Activated CD4-positive, alpha-beta T cell treated with anti-CD3 and anti-CD28 coated beads for 48 hours (primary cell): ENCODE results near the gene ZSCAN22.
"Not testable (repeated sequence)": the region's sequence is repeated elsewhere in the genome, so short reads cannot be mapped to it uniquely, and the experiment has no call there.

Experiments used
- DNase-seq: peaks from one replicate; pipeline ENCODE4 v3.0.0-alpha.2; 2020

Gene ZSCAN22

DNA sequence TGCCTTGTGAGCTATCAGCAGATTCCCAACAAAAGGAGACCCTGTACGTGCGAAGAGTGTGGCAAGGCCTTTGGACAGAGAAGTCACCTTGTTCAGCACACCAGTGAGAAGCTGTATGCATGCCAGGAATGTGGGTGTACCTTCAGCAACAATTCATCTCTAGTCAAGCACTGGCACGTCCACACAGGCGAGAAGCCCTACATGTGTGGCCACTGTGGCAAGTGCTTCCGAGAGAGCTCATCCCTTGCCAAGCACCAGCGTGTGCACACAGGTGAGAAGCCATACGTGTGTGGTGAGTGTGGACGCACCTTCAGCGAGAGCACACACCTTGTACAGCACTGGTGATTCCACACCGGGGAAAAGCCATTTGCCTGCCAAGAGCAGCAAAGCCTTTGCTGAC is 7.6 kb upstream of the ZSCAN22 start:
- no peak for DNase-seq

DNA sequence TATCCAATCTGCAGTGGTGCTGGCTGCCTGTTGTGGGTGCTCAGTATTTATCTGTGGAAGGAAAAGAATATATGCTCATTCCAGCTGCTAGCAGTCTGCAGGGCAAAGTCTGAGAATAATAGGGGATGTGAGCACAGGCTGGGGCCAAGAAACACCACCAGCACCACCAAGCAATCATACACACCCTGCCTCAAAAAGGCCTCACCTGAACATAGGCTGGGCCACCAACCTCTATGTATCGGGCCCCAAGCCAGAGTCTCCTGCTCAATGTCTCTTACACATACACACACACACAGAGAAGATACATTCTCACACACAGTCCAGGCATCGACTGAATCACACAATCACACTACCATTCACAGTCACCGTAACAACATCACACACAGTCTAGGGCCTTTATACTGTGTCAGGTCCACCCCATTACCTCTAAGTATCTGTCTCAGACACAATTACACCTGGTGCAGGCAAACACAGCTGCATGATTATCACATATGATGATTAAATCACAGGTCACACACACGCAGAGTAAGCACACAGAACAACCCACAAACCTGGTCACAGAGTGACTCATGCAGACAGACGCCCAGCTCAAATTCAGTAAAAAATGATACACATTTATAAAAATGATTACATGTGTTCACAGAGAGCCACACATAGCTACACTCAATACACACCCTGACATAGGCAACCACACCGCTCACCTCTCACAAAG is 1.3 kb upstream of the ZSCAN22 start:
- peak; percentile 26 for DNase-seq

DNA sequence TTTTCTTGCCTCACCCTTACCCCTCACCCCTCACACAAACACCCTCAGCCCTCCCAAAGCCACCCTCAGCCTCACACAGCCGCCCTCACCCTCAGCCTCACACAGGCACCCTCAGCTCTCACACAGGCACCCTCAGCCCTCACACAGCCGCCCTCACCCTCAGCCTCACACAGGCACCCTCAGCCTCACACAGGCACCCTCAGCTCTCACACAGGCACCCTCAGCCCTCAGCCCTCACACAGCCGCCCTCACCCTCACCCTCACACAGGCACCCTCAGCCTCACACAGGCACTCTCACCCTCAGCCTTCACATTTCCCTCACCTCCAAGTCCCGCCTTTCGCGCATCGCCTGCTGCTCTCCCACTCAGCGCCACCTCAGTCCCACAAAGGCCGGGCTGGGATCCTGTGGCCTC is 287 bp upstream of the ZSCAN22 start:
- no peak for DNase-seq

DNA sequence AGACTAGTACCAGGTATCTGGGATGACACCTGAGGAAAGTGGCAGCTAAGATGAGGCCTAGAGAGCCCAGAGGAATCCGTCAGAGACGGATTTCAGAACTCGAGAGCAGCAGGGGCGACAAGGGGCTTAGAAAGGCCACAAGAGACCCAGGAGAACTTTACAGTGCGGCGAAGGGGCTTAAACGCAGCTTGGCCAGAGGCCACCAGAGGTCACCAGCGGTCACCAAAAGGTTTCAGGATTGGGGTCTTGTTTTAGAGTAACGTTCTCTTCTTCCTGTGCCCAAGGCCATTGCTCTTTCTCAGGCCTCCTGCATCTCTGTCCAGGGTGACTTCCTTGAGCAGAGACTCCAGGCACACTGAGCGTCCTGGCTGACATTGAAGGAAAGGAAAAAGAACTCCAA is 2.2 kb downstream of the ZSCAN22 start:
- DNase-seq = peak; percentile 28

DNA sequence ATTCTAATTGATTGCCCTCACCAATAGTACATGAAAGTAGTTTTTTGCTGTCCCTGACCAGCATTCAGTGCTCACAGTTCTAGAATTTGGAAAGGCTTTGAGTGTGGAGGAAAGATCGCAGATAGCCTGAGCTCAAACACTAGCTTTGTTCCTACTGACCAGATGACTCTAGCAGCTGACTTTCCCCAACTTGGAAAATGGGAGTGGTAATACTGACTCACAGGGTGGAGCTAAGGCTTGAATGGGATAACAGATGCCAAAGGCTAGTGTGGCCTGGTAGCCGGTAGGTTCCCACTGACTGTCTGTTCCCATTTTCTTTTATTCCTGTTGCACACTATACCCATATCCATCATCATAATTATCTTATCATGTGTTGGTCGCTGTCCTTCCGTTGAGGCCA is 3.7 kb downstream of the ZSCAN22 start:
- no peak for DNase-seq

DNA sequence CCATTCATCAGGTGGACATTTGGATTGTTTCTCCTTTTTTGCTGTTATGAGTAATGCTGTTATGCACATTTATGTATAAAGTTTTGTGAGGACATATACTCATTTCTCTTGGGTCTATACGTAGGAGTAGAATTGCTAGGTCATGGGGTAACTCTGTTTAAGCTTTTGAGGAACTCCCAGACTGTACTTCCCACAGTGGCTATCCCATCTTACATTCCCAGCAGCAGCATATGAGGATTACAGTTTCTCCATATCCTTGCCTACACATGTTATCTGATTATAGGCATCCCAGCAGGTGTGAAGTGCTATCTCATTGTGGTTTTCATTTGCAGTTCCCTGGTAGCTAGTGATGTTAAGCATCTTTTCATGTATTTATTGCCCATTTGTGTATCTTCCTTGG is 5.9 kb downstream of the ZSCAN22 start:
- no peak for DNase-seq

DNA sequence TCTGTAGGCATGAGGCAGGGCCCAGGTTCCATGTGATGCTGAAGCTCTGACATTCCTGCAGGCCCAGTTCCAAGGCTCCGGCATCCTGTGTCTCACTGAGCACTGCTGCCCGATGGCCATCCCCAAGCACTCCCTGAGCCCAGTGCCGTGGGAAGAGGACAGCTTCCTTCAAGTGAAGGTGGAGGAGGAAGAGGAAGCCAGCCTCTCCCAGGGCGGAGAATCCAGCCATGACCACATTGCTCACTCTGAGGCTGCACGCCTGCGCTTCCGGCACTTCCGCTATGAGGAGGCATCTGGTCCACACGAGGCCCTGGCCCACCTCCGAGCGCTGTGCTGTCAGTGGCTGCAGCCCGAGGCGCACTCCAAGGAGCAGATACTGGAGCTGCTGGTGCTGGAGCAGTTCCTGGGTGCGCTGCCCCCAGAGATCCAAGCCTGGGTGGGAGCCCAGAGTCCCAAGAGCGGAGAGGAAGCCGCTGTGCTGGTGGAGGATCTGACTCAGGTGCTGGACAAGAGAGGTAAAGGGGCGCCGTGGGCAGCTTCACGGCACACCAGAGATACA is 8.0 kb downstream of the ZSCAN22 start:
- DNase-seq = no peak

DNA sequence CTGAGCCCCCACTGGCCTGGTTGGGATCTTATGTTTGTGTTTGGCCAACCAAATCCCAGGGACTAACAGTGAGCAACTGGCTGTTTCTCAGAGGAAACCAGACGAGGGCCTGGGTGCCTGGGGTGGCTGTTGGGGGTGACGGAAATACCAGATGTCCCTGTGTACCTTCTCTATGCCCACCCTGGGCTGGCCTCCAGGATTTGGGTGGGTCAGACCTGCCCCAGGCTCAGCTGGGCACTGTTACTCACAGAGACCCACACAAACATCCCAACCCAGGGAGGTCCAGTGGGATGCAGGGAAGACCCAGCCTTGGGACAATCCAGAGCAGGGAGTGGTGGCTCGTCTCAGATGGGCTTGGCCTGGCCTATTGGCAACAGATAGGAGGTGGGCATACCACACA is 8.8 kb downstream of the ZSCAN22 start:
- no peak for DNase-seq

DNA sequence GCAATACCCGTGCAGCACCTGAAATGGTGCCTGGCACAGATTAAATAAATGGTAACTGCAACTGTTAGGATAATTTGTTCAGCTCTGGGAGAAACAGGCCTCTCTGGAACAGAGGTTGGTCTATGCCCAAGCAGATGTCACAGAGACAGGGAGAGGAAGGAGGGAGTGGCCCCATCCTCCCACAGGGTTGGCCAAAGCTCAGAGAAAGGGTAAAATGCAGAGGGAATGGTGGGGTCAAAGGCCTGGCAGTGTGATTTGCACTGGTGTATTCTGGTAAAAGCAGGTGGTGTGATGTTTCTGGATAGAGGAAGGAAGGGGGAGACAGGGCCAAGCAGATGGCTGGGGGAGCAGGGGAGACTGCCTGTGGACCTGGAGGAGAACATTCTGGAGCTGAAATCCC is 9.4 kb downstream of the ZSCAN22 start:
- DNase-seq = no peak

DNA sequence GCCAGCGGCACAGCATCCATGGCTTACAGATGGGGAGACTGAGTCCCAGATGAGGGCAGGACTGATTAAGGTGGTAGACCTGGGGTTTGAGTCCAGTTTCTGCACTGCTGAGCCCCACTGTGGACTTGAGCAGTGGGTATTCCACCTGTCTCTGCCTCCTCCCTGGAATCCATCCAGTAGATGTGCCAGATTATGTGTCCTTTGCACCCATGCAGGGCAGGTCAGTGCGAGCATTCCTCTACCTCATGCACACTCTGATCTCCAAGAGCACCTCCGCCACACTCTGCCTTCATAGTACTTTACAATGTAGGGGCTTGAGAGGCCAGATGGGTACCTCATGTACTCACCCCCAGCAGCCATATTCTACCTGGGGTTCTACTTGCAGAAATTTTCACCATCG is 10.0 kb downstream of the ZSCAN22 start:
- no peak for DNase-seq

DNA sequence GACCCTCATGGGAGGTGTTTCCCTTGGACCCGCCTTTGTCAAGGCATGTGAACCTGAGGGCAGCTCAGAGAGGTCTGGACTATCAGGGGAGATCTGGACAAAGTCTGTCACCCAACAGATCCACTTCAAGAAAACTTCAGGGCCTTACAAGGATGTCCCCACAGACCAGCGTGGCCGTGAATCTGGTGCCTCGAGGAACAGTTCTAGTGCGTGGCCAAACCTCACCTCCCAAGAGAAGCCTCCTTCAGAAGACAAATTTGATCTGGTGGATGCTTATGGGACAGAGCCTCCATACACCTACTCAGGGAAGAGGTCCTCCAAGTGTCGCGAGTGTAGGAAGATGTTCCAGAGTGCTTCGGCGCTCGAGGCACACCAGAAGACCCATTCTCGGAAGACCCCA is 11.5 kb downstream of the ZSCAN22 start:
- DNase-seq = no peak

DNA sequence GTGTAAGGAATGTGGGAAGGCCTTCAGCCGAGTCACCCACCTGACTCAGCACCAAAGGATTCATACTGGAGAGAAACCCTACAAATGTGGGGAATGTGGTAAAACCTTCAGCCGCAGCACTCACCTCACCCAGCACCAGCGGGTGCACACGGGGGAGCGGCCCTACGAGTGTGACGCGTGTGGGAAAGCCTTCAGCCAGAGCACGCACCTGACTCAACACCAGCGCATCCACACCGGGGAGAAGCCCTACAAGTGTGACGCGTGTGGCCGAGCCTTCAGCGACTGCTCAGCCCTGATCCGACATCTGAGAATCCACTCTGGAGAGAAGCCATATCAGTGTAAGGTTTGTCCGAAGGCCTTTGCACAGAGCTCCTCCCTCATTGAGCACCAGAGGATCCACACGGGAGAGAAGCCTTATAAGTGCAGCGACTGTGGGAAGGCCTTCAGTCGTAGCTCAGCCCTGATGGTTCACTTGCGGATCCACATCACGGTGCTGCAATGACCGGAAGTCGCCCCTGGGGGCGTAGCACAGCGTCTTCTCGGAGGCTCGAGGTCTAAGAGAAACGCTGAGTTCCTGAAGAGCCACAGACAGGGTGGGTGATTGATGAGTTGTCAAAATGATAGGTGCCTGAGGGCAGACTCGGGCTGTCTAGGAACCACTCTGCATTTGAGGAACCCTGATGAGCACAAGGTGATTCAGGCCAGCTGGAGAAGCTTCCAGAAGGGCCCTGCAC is 12.2 kb downstream of the ZSCAN22 start:
- DNase-seq = no peak

DNA sequence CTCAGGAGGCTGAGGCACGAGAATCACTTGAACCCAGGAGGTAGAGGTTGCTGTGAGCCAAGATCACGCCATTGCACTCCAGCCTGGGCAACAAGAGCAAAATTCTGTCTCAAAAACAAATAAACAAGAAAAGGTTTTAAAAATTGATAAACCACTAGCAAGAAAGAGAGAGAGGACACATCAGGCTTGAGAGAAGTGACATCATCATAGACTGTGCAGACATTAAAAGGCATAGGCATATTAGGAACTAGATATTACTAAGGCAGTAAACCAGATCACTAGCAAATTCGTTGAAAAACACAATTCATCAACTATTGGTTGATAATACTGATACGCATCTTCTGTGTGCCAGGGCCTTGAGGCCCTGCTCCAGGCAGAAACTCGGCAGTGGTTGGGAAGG is 18.8 kb downstream of the ZSCAN22 start:
- DNase-seq = no peak

DNA sequence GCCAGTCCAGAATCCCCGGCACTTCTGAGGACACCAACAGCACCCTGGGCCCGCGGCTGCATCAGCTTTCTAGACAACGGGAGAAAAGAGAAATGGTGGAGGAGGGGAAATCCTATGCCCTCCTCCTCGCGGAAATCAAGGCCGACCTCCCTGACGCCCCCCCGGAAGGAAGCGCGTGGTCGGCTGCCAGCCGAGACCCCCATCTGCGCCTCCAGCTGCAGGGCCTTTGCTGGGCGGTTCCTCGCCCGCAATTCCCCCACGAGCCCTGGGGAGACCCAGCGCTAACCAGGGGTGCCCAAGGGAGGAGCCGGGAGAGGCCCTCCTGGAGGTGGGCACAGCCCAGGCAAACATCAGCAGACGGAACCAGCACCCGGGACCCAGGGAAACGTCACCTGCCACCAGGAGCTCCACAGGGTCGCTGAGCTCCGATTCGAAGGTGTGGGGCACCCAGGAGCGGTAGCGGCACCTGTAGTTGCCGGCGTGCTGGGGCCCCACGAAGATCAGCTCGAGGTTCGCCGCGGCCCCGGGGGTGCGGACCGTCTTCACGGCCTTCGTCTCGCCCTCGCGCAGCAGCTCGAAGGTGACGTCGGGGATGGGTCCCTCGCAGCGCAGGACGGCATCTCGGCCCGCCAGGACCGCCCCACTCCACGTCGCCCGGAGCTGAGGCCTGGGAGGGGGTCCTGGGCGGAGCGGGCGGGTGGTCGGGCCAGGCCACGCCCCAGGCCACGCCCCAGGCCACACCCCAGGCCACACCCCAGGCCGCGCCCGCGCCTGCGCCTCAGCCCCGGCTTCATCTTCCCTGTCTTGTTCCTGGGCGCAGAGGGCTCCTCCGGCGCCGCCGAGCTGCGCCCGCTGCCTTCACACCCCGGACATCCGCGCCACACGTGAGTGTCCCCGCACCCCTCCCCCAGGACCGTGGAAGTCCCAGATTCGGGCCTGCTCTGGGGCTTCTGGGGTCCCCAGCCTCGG is 20.5 kb downstream of the ZSCAN22 start:
- DNase-seq = peak; percentile 75

DNA sequence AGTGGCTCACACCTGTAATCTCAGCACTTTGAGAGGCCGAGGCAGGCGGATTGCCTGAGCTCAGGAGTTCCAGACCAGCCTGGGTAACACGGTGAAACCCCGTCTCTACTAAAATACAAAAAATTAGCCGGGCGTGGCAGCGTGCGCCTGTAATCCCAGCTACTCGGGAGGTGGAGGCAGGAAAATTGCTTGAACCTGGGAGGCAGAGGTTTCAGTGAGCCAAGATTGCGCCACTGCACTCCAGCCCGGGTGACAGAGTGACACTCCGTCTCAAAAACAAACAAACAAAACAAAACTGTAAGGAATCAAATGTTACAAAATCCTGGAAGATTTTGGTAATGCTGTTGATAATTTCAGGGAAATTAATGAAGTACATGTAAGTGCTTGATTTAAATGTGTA is 21.3 kb downstream of the ZSCAN22 start:
- DNase-seq = not testable (repeated sequence)

DNA sequence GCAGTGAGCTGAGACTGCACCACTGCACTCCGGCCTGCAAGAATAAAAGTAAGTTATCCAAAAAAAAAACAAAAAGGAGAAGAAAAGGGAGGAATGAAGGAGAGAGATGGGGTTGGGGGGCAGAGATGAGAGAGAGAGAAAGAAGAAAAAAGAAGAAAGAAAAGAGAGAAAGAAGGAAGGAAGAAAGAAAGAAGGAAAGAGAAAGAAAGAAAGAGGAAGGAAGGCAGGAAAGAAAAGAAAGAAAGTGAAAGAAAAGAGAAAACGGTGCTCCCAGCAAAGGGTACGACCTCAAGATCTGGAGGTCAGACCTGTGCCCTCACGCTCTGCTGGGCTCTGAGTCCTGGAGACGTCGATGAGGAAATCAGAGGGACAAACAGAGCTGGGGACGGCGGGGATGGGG is 22.8 kb downstream of the ZSCAN22 start:
- DNase-seq = no peak

DNA sequence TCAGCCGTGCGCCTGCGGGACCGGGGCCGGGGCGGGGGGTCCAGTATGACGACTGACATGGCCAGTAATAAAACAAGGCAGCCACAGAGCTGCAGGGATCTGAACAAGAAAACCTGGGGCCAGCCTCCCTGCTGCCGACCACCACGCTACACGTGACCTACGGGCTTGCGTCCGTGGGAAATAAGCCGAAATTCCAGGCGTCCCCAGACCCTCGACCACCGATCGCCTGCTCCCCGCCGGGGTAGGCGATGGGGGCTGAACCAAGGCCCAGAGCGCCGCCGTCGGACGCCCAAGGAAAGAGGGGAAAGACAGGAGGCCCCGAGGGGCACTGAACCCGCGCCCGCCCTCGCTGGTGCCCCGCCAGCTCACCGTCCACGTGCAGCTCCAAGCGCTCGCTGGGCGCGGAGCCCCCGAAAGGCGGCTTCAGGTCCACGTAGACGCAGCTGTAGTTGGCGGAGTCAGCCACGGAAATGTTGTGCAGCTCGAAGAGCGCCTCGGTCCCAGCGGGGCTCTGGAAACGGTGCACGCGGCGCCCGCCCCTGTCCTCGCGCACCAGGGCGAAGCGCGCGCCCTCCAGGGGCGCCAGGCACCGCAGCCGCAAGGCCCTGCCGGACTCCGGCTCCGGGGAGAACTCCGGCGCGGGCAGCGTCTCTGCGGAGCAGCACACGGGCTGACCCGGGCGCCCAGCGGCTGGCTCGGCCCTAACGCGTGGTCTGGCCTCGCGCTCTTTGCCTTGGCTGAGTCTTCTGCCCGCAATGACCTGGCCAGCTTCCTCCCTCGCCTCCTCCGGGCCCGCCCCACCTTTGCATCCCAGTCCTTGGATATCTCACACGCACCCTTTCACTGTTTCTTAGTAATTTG is 23.4 kb downstream of the ZSCAN22 start:
- DNase-seq = no peak

DNA sequence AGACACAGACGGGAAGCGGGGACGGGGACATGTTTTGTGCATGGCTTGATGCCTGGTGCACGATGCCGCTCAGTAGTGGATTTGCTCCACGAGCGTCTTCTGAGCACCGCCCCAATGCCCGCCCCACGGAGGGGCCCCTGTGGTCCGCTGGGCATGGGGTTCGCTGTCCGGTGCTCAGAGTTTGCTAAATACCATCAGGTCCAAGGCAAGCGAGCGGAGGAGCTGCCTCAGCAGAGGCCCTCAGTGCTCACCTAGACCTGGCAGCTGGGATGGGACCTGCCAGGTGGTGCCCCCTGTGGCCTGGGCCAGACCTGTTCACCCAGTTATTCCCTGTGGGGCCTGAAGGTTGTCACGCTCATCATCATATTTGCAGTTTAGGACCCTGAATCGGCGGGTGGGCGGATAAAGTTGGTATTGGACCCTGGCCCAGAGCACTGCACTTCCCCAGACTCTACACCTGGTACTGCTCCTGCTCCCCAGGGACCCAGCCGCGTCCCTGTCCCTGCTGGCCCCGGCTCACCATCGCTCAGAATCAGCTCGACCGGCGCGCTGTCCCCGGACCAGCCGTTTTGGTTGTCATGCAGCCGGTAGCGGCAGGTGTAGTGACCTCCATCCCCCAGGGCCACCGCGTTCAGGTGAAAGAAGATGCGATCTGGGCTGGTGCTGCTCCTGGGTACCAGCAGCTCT is 24.2 kb downstream of the ZSCAN22 start:
- no peak for DNase-seq

DNA sequence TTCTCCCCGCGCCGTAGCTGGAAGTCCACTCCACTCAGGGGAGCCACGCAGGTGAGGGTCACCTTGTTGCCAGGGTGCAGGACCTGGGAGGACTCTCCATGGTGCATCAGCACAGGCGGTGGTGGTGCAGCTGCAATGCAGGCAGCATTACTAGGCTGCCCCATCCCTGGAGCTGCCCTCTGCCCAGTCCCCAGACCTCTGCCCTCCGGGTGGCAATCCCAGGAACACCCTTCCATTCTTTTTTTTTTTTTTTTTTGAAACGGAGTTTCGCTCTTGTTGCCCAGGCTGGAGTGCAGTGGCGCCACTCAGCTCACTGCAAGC is 24.7 kb downstream of the ZSCAN22 start:
- DNase-seq = no peak

DNA sequence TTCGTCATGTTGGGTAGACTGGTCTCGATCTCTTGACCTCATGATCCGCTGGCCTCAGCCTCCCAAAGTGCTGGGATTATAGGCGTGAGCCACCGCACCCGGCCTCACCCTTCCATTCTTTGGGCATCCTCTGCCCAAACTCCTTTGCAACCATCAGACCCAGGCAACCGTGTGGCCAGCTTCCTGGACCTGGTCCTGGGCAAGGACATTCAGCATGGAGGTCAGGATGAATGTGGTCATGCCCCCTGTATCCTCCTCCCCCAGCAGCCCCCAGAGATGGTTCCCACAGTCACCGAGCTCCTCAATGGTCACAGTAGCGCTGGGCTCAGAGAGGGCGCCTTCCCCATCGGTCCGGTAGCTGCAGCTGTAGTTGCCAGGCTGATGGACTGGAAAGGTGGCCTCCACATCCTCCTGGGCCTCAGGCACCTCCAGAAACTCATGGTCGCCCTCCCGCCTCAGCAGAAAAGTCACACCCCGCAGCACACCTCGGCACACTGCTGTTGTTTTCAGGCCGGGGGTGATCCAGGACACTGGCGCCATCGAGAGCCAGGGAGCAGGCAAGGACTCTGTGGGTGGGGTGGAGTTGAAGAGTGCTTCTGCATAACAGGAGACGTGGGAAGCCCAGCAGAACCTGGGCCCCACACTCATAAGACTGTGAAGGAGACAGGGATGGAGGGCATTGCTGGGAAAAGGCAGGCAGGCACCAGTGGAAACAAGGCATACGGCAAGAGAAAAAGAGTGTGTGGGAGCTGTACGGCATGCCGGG is 25.4 kb downstream of the ZSCAN22 start:
- DNase-seq = no peak
